Loucy (cell line): ENCODE measurements around the gene SH3GLB1.

Source experiments
- EZH2phosphoT487 ChIP-seq: fragments of 200-600 bp; IDR thresholded peaks from 2 replicates; pipeline ENCODE4 v1.6.1; 2018; ENCODE audit warnings: antibody characterized with exemption, mild to moderate bottlenecking, moderate library complexity, borderline replicate concordance
- TF ChIP-seq, protein P1 (sequence below): fragments of 200-600 bp; sonication (generic); conservative IDR thresholded peaks from 2 replicates; pipeline ENCODE4 v1.5.1; 2014; ENCODE audit warnings: mild to moderate bottlenecking, antibody characterized with exemption, low read length

DNA sequence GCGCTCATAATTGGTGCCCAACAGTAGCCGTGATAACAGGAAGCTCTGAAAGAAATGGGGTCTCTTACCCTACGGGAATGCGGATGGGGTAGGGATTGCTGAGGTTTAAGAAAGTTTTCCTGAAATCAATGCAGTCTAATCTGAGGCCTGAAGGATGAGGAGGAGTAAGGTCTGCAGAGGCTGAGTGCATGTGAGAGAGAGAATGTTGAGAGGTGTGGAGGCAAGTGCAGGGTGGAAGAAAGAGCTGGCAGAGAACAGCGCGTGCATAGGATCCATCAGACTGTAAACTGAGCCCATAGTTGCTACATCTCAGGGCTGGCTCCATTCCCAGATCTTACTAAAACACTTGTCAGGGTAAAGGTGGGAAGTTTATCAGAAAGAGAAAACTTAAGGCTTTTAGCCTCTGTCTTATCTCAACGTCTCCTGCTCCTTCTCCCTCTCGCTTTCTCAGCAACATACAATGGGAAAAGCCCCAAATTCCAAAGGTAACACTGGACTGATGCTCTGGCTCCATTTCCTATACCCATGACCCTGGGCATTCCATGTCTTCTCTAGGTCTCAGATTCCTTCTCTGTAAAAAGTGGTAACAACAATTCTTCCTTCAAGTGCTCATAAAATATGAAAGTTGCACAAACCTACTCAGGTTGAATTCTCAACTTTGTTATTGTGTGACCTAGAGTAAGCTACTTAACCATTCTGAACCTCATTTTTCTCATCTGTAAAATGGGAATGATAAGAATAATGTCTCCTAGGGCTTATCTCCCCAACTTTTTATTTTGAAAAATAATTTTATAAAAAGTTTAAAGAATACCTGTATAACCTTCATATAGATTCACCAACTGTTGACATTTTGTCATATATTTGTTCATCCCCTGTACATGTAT, 75.2 kb downstream of the SH3GLB1 start:
- TF ChIP-seq, protein P1, sequence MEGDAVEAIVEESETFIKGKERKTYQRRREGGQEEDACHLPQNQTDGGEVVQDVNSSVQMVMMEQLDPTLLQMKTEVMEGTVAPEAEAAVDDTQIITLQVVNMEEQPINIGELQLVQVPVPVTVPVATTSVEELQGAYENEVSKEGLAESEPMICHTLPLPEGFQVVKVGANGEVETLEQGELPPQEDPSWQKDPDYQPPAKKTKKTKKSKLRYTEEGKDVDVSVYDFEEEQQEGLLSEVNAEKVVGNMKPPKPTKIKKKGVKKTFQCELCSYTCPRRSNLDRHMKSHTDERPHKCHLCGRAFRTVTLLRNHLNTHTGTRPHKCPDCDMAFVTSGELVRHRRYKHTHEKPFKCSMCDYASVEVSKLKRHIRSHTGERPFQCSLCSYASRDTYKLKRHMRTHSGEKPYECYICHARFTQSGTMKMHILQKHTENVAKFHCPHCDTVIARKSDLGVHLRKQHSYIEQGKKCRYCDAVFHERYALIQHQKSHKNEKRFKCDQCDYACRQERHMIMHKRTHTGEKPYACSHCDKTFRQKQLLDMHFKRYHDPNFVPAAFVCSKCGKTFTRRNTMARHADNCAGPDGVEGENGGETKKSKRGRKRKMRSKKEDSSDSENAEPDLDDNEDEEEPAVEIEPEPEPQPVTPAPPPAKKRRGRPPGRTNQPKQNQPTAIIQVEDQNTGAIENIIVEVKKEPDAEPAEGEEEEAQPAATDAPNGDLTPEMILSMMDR = no peak
- no peak for TF ChIP-seq EZH2phosphoT487
